Activated CD4-positive, alpha-beta T cell treated with anti-CD3 and anti-CD28 coated beads, Interleukin-2, amount 50 U/mL, for 48 hours (primary cell): Measurements from ENCODE around the gene RETN.

Experiments
- DNase-seq, 2 experiments: peaks; one replicate each; pipeline ENCODE4 v3.0.0-alpha.2; 2020

The RETN gene

GRCh38 chr19:7668842-7669241, at the start of gene RETN:
RETN (plus strand) TSS chr19:7669049; CDS start chr19:7669327, 278 bp downstream.
- no peak for DNase-seq

- DNase-seq: no peak
These were observed 49.0 kb upstream of the RETN start for GRCh38 chr19:7619671-7620441.

GRCh38 chr19:7620442-7621412, 48.1 kb upstream of the RETN start:
- no peak for DNase-seq

- no peak for DNase-seq
These were observed 45.7 kb upstream of the RETN start for GRCh38 chr19:7622933-7623685.

- DNase-seq: no peak
These were observed 44.9 kb upstream of the RETN start for GRCh38 chr19:7623725-7624603.

GRCh38 chr19:7624810-7625209, 44.0 kb upstream of the RETN start:
- no peak for DNase-seq

GRCh38 chr19:7625763-7626372, 43.0 kb upstream of the RETN start:
- DNase-seq: no peak

GRCh38 chr19:7627166-7627565, 41.7 kb upstream of the RETN start:
- no peak for DNase-seq

GRCh38 chr19:7628589-7629311, 40.1 kb upstream of the RETN start:
- DNase-seq: no peak

GRCh38 chr19:7629347-7630054, 39.3 kb upstream of the RETN start, which contains the start of the genes PET100 and XAB2:
PET100 (plus strand) TSS chr19:7629793; CDS start chr19:7629834, 41 bp downstream.
XAB2 (minus strand) TSS chr19:7629545; CDS start chr19:7629527, 18 bp downstream.
- peak; percentile 91 to 94 for DNase-seq

GRCh38 chr19:7631577-7631976, 37.3 kb upstream of the RETN start:
- DNase-seq: no peak

- DNase-seq: no peak
These were observed 36.3 kb upstream of the RETN start for GRCh38 chr19:7632340-7633203.

GRCh38 chr19:7633698-7634097, 35.2 kb upstream of the RETN start, which contains the start of gene PCP2:
PCP2 (minus strand) TSS chr19:7633719; CDS start chr19:7633457, 262 bp downstream.
- no peak for DNase-seq

- no peak for DNase-seq
These were observed 33.2 kb upstream of the RETN start for GRCh38 chr19:7635670-7636069.

- DNase-seq: no peak
These were observed 32.5 kb upstream of the RETN start for GRCh38 chr19:7636317-7636690.

- DNase-seq: peak; percentile 91
These were observed 32.0 kb upstream of the RETN start, which contains the start of gene STXBP2 for GRCh38 chr19:7636691-7637373. STXBP2 (plus strand) TSS chr19:7637110; CDS start chr19:7637150, 40 bp downstream.

- DNase-seq: peak; percentile 12 to 24
These were observed 31.2 kb upstream of the RETN start for GRCh38 chr19:7637374-7638256.
